Prostate gland (tissue), 2 donors: ENCODE results near the gene KLF11. TPM values are rescaled to one million over a fixed set of nuclear protein-coding genes. Genes with fewer than 3 reads are reported as not detected.

Experiments used
- DNase-seq: peaks from one replicate; pipeline ENCODE4 v3.0.0-alpha.2; 2019; ENCODE audit warnings: low spot score
- H3K27ac ChIP-seq, 2 donors: fragments of 200-600 bp; sonication (generic); 2 replicates each; pipeline ENCODE4 v1.5.1; 2017 to 2019
- H3K27me3 ChIP-seq: fragments of 200-600 bp; sonication (generic); replicated peaks from 2 replicates; pipeline ENCODE4 v1.5.1; 2019; ENCODE audit not compliant: insufficient read depth
- H3K36me3 ChIP-seq, 2 donors: fragments of 200-600 bp; sonication (generic); 1 replicate in 1 of 2; 2 replicates in 1 of 2; pipeline versions ENCODE4 v1.5.1 to v1.8.1; 2017 to 2019
- H3K4me1 ChIP-seq: fragments of 200-600 bp; sonication (generic); replicated peaks from 2 replicates; pipeline ENCODE4 v1.5.1; 2019
- H3K4me3 ChIP-seq, 2 donors: fragments of 200-600 bp; sonication (generic); 2 replicates each; pipeline ENCODE4 v1.5.1; 2017 to 2019
- H3K9me3 ChIP-seq: fragments of 200-600 bp; sonication (generic); 2 replicates; pipeline ENCODE4 v1.5.1; 2017
- POLR2AphosphoS5 ChIP-seq: sonication (generic); formaldehyde crosslinking; IDR thresholded peaks from one replicate; pipeline ENCODE4 v1.6.1; 2017; ENCODE audit warnings: antibody characterized with exemption
- WGBS: methylation state at CpG from one replicate; pipeline ENCODE4 v1.1.5; 2018; 5-methylcytosine and 5-hydroxymethylcytosine counted together
- intact Hi-C: fragments of 100-400 bp; cut with DNase I; formaldehyde crosslinking; loops from one replicate; pipeline ENCODE4 v1.14.2; 2022
- small RNA-seq, 2 donors: library from RNA; depleted of rRNA; stranded (forward); fragments of <200 nt; gene quantifications; one replicate each; pipeline ENCODE3, GENCODE V24; 2016
- total RNA-seq, 2 donors: library from RNA; depleted of rRNA; stranded (reverse); fragments of >200 nt; gene quantifications; one replicate each; pipeline ENCODE4 v1.1.0, GENCODE V29; 2016

Gene KLF11
- total RNA-seq, 2 donors from 2014 or later: 4.3 to 37.9 TPM

DNA sequence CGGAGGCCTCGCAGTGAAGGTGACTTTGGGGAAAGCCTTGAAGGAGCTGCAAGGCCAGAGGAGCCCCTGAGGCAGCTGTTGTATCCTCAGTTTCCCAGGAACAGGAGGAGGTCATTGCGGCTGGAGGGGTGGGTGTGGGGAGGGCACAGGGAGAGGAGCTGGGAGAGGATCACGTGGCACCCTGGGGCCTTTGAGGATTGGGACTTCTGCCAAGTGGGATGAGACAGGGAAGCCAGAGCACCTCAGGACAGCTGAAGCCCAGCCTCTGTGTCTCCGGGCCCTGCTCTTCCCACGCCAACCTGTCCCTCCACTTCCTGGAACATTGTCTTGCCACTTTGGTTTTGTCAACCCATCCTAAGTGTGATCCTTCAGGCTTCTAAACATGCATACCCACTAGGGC lies 59.8 kb downstream of the KLF11 start:
- no peak for DNase-seq
- H3K4me3 ChIP-seq: no peak overlapping the region
- H3K36me3 ChIP-seq: no peaks in the 10 kb centered on the region
- H3K27ac ChIP-seq: no peak overlapping the region
- H3K9me3 ChIP-seq: no peaks in the 10 kb centered on the region
- no peak for TF ChIP-seq POLR2AphosphoS5
- no peaks in the 10 kb centered on the region for H3K4me1 ChIP-seq
- 80% methylated on average over 6 of the region's 6 CpGs for WGBS
- H3K27me3 ChIP-seq: no peaks in the 10 kb centered on the region
- intact Hi-C loops: no loop called here

Small RNA genes within 50 kb of the gene (small RNA-seq; reads per million reads assigned to genes)
- gene RF00568: 0 reads per million in 2 donors

Other genes starting within 250 kb of the KLF11 start
- gene TAF1B, start 200.1 kb upstream of the KLF11 start, total RNA-seq: 10 to 100 TPM; 14.8 to 16.0 TPM
- gene GRHL1, start 91.9 kb upstream of the KLF11 start, total RNA-seq: 10 to 100 TPM; 25.7 to 31.8 TPM
- 1 to 10 TPM; 1.5 to 5.2 TPM for gene CYS1, start 36.9 kb downstream of the KLF11 start, total RNA-seq
- gene RRM2, start 79.2 kb downstream of the KLF11 start, total RNA-seq: 1 to 10 TPM; 1.9 to 6.1 TPM